A549 (cell line): ENCODE measurements around the gene DUOX2. TPM values are rescaled to one million over a fixed set of nuclear protein-coding genes. Genes with fewer than 3 reads are reported as not detected.

ENCODE experiments used
- ATAC-seq, 2 experiments: fragments of 200-7000 bp in 1 of 2; fragments of >200 bp in 1 of 2; cut with Nextera tagmentation in 1 of 2; cut with Tn5 transposase in 1 of 2; 3 replicates each; pipeline versions ENCODE4 v1.8.0 to v1.9.1; 2018 to 2020; ENCODE audit warnings: mild to moderate bottlenecking in 1 of 2, moderate library complexity in 1 of 2
- CTCF ChIA-PET: fragments of 300-600 bp; sonication (Branson Sonifier 250); formaldehyde crosslinking; extraction: SDS; loops from one replicate; lab custom pipeline; 2021; ENCODE audit warnings: antibody characterized with exemption, inconsistent platforms; lab: Yijun Ruan, JAX
- POLR2A ChIA-PET: fragments of 350-600 bp; formaldehyde crosslinking; extraction: SDS; loops from one replicate; lab custom pipeline; 2021; ENCODE audit warnings: antibody characterized with exemption, inconsistent platforms; lab: Yijun Ruan, JAX
- DNase-seq, 2 experiments: peaks; one replicate each; pipeline versions ENCODE4 v3.0.0 to v3.0.0-alpha.2; 2011 to 2016; ENCODE audit warnings: low read depth in 1 of 2, low spot score in 1 of 2
- FAIRE-seq: peaks from 2 replicates; lab custom pipeline; 2011; peaks lifted over from hg19 to GRCh38; lab: Jason Lieb, UNC
- H3K27ac ChIP-seq, 2 experiments: fragments of >200 bp; sonication (Bioruptor Twin); formaldehyde crosslinking; 3 replicates each; pipeline ENCODE4 v1.5.1; 2016 to 2017
- H3K4me1 ChIP-seq: fragments of >200 bp; sonication (Bioruptor Twin); formaldehyde crosslinking; 3 replicates; pipeline ENCODE4 v1.6.1; 2016
- H3K4me2 ChIP-seq: fragments of >200 bp; sonication (Bioruptor Twin); formaldehyde crosslinking; 3 replicates; pipeline ENCODE4 v1.6.1; 2016
- H3K4me3 ChIP-seq: fragments of >200 bp; sonication (Bioruptor Twin); formaldehyde crosslinking; 3 replicates; pipeline ENCODE4 v1.5.1; 2016
- H3K9me3 ChIP-seq: fragments of >200 bp; sonication (Bioruptor Twin); formaldehyde crosslinking; 3 replicates; pipeline ENCODE4 v1.6.1; 2016
- BHLHE40 ChIP-seq: IDR thresholded peaks from 2 replicates; pipeline ENCODE4 v1.6.1; 2012; ENCODE audit warnings: low read depth, low read length, inconsistent platforms
- CBX2 ChIP-seq: fragments of 200-600 bp; sonication (generic); IDR thresholded peaks from 2 replicates; pipeline ENCODE4 v1.6.1; 2016; ENCODE audit warnings: low read depth, mild to moderate bottlenecking, borderline replicate concordance
- EHF ChIP-seq: fragments of 250-450 bp; sonication (Bioruptor Pico); IDR thresholded peaks from 2 replicates; pipeline ENCODE4 v1.5.0; 2020; ENCODE audit warnings: mild to moderate bottlenecking
- EP300 ChIP-seq, 2 experiments: fragments of >200 bp; sonication (Bioruptor Twin); formaldehyde crosslinking; IDR thresholded peaks; 2 replicates in 1 of 2; 3 replicates in 1 of 2; pipeline ENCODE4 v1.6.1; 2016 to 2017
- ESRRA ChIP-seq: fragments of 150-350 bp; IDR thresholded peaks from 2 replicates; pipeline ENCODE4 v1.6.1; 2014; ENCODE audit warnings: mild to moderate bottlenecking, low read length, borderline replicate concordance
- HMGXB4 ChIP-seq: fragments of 250-450 bp; sonication (Bioruptor Pico); IDR thresholded peaks from 2 replicates; pipeline ENCODE4 v1.5.0; 2021; ENCODE audit warnings: mild to moderate bottlenecking, moderate library complexity, borderline replicate concordance
- HOXA7 ChIP-seq: fragments of 250-450 bp; sonication (Bioruptor Pico); IDR thresholded peaks from 2 replicates; pipeline ENCODE4 v1.5.0; 2020; ENCODE audit warnings: mild to moderate bottlenecking, moderate library complexity
- MAFK ChIP-seq: fragments of 450-650 bp; IDR thresholded peaks from 2 replicates; pipeline ENCODE4 v1.6.1; 2014; ENCODE audit not compliant: partially characterized antibody
- MAZ ChIP-seq: fragments of 150-350 bp; IDR thresholded peaks from 2 replicates; pipeline ENCODE4 v1.6.1; 2014; ENCODE audit warnings: antibody characterized with exemption, low read depth, low read length, borderline replicate concordance
- NPAS2 ChIP-seq: fragments of 250-450 bp; sonication (Bioruptor Pico); IDR thresholded peaks from 2 replicates; pipeline ENCODE4 v1.8.0; 2022; ENCODE audit warnings: mild to moderate bottlenecking, moderate library complexity, borderline replicate concordance
- NR3C1 ChIP-seq: fragments of >200 bp; sonication (Bioruptor Twin); formaldehyde crosslinking; IDR thresholded peaks from 3 replicates; pipeline ENCODE4 v1.6.1; 2017
- PHF8 ChIP-seq: fragments of 200-600 bp; sonication (generic); IDR thresholded peaks from 2 replicates; pipeline ENCODE4 v1.6.1; 2016; ENCODE audit warnings: low read depth, mild to moderate bottlenecking, antibody characterized with exemption, moderate library complexity, borderline replicate concordance
- SMC3 ChIP-seq: fragments of >200 bp; sonication (Bioruptor Twin); formaldehyde crosslinking; IDR thresholded peaks from 3 replicates; pipeline ENCODE4 v1.6.1; 2018; ENCODE audit warnings: inconsistent platforms
- ZSCAN20 ChIP-seq: fragments of 250-450 bp; sonication (Bioruptor Pico); IDR thresholded peaks from 2 replicates; pipeline ENCODE4 v1.8.0; 2022; ENCODE audit warnings: mild to moderate bottlenecking, moderate library complexity
- WGBS: methylation state at CpG from one replicate; pipeline ENCODE4 v1.1.6; 2017; ENCODE audit errors: missing lambda C conversion rate; 5-methylcytosine and 5-hydroxymethylcytosine counted together
- polyA plus RNA-seq, 4 experiments: library from polyadenylated mRNA; depleted of rRNA in 3 of 4; stranded (reverse); fragments of >200 nt; fragmentation: RNase III in 1 of 4; extraction: RNeasy Plus Mini Kit Qiagen cat#74134 plus additional on column Dnase treatment in 1 of 4; gene quantifications; 2 replicates in 3 of 4; 3 replicates in 1 of 4; pipeline ENCODE4 v1.2.3, GENCODE V29; 2011 to 2017
- TF ChIP-seq, protein P1 (sequence below): IDR thresholded peaks from 2 replicates; pipeline ENCODE4 v1.6.1; 2012

DUOX2 gene
- polyA plus RNA-seq, 2 of the 4 experiments (the other 2 are of a cell fraction), result 0.05 to 0.06 TPM

DNA sequence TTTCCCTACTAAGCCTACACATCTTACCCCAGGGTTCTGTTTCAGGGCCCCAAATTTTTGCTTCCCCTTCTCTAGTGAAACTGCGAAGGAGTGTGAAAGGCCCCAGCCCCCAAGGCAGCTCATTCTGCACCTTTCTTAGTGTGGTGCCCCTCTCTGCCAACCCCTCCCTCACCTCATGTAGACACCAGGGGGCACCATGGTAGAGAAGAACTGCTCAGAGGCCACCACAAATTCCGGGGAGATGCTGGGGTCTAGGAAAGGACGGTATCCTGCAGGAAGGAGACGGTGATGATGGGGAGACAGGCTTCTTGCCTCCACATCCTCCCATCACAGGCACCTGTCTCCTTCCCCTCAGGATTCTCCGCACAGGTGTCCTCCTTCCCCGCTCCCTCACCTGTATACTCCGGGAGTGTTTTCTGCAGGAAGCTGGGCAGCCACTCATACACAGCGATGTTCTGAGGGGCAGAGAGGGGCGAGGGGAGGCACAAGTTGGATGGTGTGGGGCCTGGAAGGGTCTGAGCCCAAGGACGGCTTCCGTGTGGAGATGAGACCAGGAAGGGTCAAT is 3.6 kb downstream of the DUOX2 start:
- no peak for DNase-seq
- no peak for ATAC-seq
- Histone ChIP-seq H3K27ac (no peak overlapping the region), H3K9me3 (no peaks in the 10 kb centered on the region), H3K4me1 (no peaks in the 10 kb centered on the region), H3K4me2 (no peak overlapping the region), H3K4me3 (no peak overlapping the region)
- TF ChIP-seq EP300 (IDR thresholded peaks at IDR 0.05), result no peak
- TF ChIP-seq CBX2, result no peak
- TF ChIP-seq PHF8, result no peak
- no peak for TF ChIP-seq EHF (CRISPR knock-in tag)
- TF ChIP-seq, protein P1, sequence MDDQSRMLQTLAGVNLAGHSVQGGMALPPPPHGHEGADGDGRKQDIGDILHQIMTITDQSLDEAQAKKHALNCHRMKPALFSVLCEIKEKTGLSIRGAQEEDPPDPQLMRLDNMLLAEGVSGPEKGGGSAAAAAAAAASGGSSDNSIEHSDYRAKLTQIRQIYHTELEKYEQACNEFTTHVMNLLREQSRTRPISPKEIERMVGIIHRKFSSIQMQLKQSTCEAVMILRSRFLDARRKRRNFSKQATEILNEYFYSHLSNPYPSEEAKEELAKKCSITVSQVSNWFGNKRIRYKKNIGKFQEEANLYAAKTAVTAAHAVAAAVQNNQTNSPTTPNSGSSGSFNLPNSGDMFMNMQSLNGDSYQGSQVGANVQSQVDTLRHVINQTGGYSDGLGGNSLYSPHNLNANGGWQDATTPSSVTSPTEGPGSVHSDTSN, result no peak
- 63% methylated on average over 10 of the region's 11 CpGs for WGBS
- CTCF ChIA-PET, result interaction anchor here (0.9 to 1.4 kb wide), 2 partner anchors 8 to 10 kb away, joined by 3 to 13 read pairs; no protein-coding TSS in a partner anchor
- POLR2A ChIA-PET, result no interaction called here
- no peak for FAIRE-seq

- CTCF ChIA-PET, result interaction anchor here (1.1 kb wide), 1 partner anchor 10 kb away, joined by 3 read pairs; no protein-coding TSS in a partner anchor
- 80% methylated on average over 1 of the region's 10 CpGs for WGBS
These were observed 5.9 kb downstream of the DUOX2 start for GRCh38 chr15:45107941-45108630.

GRCh38 chr15:45106002-45106790 is 7.8 kb downstream of the DUOX2 start:
- ATAC-seq, result no peak
- 52% methylated on average over 14 of the region's 15 CpGs for WGBS
- CTCF ChIA-PET, result interaction anchor here (0.8 to 1.8 kb wide), 4 partner anchors 11 to 138 kb away, joined by 3 to 11 read pairs (median 4); no protein-coding TSS in a partner anchor
- no peak for FAIRE-seq
- Histone ChIP-seq H3K4me3 (no peak overlapping the region), H3K9me3 (no peaks in the 10 kb centered on the region), H3K27ac (no peak overlapping the region), H3K4me2 (no peak overlapping the region), H3K4me1 (no peaks in the 10 kb centered on the region)
- TF ChIP-seq NPAS2 (no peak), HOXA7 (CRISPR knock-in tag) (no peak), MAZ (no peak), PHF8 (no peak), NR3C1 (no peak), ESRRA (no peak), SMC3 (no peak), HMGXB4 (CRISPR knock-in tag) (no peak), ZSCAN20 (CRISPR knock-in tag) (no peak), MAFK (no peak)
- DNase-seq, result no peak
- POLR2A ChIA-PET, result no interaction called here

More at GRCh38 chr15:45107941-45108630, 5.9 kb downstream of the DUOX2 start:
- Histone ChIP-seq H3K4me2 (no peak overlapping the region), H3K4me3 (no peak overlapping the region), H3K9me3 (no peaks in the 10 kb centered on the region), H3K27ac (no peak overlapping the region), H3K4me1 (no peaks in the 10 kb centered on the region)
- no peak for TF ChIP-seq BHLHE40
- FAIRE-seq (no peak), ATAC-seq (no peak), DNase-seq (no peak)
- POLR2A ChIA-PET, result no interaction called here
